Measurements from ENCODE around the gene PRUNE2.
"Not testable (repeated sequence)": the region's sequence is repeated elsewhere in the genome, so short reads cannot be mapped to it uniquely, and the experiment has no call there.

PRUNE2 gene

GRCh38 chr9:76691517-76692313, 214.2 kb downstream of the PRUNE2 start:
- DNase-seq (ENCODE audit: low read depth) = no peak

- DNase-seq (ENCODE audit: low read depth) = no peak
These were observed 214.9 kb downstream of the PRUNE2 start for GRCh38 chr9:76690973-76691370.

- no peak for DNase-seq (ENCODE audit: low read depth)
These were observed 215.5 kb downstream of the PRUNE2 start for GRCh38 chr9:76690246-76690972.

- DNase-seq (ENCODE audit: low read depth) = no peak
These were observed 217.3 kb downstream of the PRUNE2 start for GRCh38 chr9:76688471-76689238.

- no peak for DNase-seq (ENCODE audit: low read depth)
These were observed 218.0 kb downstream of the PRUNE2 start for GRCh38 chr9:76687861-76688391.

GRCh38 chr9:76686756-76687155, 219.2 kb downstream of the PRUNE2 start:
- DNase-seq (ENCODE audit: low read depth) = no peak

- no peak for DNase-seq (ENCODE audit: low read depth)
These were observed 221.7 kb downstream of the PRUNE2 start for GRCh38 chr9:76684213-76684612.

GRCh38 chr9:76681556-76681955, 224.4 kb downstream of the PRUNE2 start:
- no peak for DNase-seq (ENCODE audit: low read depth)

- DNase-seq (ENCODE audit: low read depth) = no peak
These were observed 225.0 kb downstream of the PRUNE2 start for GRCh38 chr9:76680716-76681425.

GRCh38 chr9:76677481-76678055, 228.3 kb downstream of the PRUNE2 start:
- no peak for DNase-seq (ENCODE audit: low read depth)

- no peak for DNase-seq (ENCODE audit: low read depth)
These were observed 229.1 kb downstream of the PRUNE2 start for GRCh38 chr9:76676857-76677256.

GRCh38 chr9:76667521-76667957, 238.4 kb downstream of the PRUNE2 start:
- no peak for DNase-seq (ENCODE audit: low read depth)

GRCh38 chr9:76665966-76666365, 239.9 kb downstream of the PRUNE2 start:
- not testable (repeated sequence) for DNase-seq (ENCODE audit: low read depth)

- no peak for DNase-seq (ENCODE audit: low read depth)
These were observed 240.5 kb downstream of the PRUNE2 start for GRCh38 chr9:76665458-76665857.

GRCh38 chr9:76664120-76664519, 241.8 kb downstream of the PRUNE2 start:
- no peak for DNase-seq (ENCODE audit: low read depth)

- no peak for DNase-seq (ENCODE audit: low read depth)
These were observed 243.2 kb downstream of the PRUNE2 start for GRCh38 chr9:76662476-76663281.

GRCh38 chr9:76658510-76659231, 247.2 kb downstream of the PRUNE2 start:
- DNase-seq (ENCODE audit: low read depth) = no peak

- DNase-seq (ENCODE audit: low read depth) = no peak
These were observed 248.6 kb downstream of the PRUNE2 start for GRCh38 chr9:76657265-76657664.

- no peak for DNase-seq (ENCODE audit: low read depth)
These were observed 249.9 kb downstream of the PRUNE2 start for GRCh38 chr9:76655971-76656370.

GRCh38 chr9:76655121-76655541, 250.8 kb downstream of the PRUNE2 start:
- no peak for DNase-seq (ENCODE audit: low read depth)
